GM18526 (cell line): Measurements from ENCODE around the gene MTA1.

ENCODE experiments used
- POLR2A ChIP-seq: IDR thresholded peaks from 3 replicates; pipeline ENCODE4 v1.6.1; 2011; ENCODE audit not compliant: insufficient read length; ENCODE audit errors: extremely low read depth

MTA1 gene

DNA sequence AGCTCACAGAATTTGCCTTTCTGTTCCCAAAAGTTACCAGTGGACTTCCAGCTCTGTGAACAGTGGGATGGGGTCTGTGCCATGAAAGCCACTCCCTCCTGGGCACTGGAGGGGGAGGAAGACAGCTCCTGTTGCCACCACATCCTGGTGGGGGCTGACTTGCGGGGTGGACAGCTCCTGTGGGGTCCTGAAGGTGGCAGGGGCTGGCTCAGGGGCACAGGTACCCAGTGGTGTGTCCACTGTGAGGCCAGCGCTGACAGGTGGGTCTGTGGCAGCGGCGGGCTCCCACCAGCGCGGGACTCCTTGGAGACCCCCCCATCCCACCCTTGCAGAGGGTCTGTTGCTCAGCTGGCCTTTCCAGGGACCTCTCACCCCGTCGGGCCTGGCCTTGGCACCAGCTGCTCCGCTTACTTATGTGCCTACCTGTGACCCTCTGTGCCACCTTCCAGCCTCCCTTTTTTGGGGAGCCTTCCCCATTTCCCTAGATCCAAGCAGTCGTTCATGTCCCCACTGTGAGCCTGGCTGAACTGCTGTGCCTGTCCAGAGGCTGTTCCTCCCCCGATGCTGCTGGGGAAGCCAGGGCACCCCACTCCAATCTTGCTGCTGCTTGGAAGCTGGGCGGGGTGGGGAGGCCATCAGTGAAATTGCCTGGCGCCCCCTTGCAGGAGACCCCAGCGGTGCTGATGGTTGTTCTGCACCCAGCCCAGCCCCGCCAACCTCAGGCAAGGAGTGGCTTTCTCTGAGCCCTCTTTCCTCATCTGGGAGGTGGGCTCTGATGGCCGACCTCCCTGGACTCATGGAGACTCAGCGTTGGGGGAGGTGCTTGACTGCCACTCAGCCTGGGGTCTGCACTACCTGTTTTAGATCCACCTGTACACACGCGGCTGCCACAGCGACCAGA, 73.6 kb downstream of the MTA1 start:
- TF ChIP-seq POLR2A: no peak

DNA sequence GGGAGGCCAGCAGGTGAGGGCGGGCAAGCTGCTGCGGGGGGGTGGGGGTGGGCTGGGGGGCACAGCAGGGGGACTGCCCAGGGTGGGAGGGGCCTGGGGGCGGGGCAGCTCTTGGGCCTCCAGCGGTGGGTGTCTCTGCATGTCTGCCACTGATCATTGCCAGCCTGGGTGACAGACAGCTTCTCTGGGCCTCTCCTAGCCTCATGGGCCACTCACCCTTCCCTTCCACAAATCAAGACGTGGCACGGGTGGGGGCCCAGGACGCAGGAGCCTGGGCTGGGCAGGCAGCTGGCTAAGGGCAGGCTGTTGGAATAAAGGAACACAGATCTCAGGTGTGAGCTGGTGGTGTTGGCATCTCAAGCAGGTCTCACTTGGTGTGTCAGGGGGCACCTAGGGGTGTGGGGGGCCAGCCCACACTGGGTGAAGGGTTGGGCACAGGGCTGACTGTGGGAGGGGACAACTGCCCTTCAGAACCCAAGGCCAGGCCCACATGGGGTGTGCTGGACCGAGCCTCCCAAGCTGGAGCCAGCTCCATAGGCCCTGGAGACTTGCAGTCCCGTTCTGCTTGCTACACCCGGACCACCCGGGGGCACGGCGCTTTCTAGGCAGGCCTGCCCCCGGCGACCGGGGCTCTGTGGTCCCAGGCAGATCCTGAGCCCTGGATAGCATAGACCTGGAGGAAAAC, 74.4 kb downstream of the MTA1 start:
- TF ChIP-seq POLR2A: no peak

DNA sequence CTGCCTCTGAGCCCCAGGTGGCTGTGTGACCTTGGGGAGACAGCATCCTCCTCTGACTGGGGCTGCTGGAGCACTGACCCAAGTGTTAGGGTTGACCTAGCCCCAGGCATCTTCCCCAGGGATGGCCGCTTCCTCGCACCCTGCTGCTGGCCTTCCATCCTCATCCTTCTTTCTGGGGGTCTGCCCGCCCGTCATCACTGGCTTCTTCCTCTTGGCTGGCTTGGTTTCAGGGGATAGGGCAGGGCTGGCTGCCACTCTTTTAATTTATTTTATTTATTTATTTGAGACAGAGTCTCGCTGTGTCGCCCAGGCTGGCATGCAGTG, 74.9 kb downstream of the MTA1 start:
- no peak for TF ChIP-seq POLR2A

GRCh38 chr14:105495101-105495989, 75.7 kb downstream of the MTA1 start:
- TF ChIP-seq POLR2A: no peak

- no peak for TF ChIP-seq POLR2A
Measured at GRCh38 chr14:105495990-105496830, 76.6 kb downstream of the MTA1 start.

GRCh38 chr14:105496831-105497591, 77.4 kb downstream of the MTA1 start:
- no peak for TF ChIP-seq POLR2A

GRCh38 chr14:105497671-105498429, 78.2 kb downstream of the MTA1 start:
- TF ChIP-seq POLR2A: no peak

- no peak for TF ChIP-seq POLR2A
Measured at GRCh38 chr14:105498430-105499255, 79.0 kb downstream of the MTA1 start.

DNA sequence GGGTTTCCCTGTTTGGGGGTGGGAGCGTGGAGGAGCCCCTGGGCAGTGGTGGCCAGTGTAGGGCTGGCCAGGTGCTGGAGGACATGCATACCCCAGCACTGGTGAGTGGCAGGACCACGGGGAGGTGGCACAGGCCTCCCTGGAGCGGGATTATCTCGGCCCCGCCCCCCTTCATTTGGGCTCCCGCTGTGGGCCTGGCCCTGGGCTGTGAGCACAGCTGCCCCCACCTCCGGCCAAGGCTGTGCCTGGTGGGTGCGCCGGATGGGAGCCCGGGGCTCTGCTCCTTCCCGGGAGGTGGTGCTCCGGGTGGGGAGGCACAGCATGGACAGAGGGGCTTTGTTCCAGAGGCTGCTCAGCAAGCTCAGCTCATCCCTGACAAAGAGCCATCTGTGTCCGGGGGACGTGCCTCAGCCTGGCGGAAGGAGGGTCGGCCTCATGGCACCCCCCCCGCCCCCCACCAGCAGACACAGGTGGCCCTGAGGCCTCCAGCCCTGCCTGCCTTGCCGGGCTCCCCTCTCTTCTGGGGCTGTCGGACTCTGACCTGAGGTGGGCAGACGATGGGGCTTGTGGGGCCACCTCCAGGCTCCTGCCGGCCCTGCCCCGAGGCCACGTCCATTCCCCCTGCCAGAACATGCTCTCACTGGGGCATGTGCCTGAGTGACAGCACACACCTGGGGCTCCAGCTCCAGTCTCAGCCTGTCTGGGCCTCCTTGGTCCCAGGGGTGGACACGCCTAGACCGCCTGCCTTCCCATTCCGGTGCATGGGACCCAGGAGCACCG, 79.8 kb downstream of the MTA1 start:
- TF ChIP-seq POLR2A: no peak

DNA sequence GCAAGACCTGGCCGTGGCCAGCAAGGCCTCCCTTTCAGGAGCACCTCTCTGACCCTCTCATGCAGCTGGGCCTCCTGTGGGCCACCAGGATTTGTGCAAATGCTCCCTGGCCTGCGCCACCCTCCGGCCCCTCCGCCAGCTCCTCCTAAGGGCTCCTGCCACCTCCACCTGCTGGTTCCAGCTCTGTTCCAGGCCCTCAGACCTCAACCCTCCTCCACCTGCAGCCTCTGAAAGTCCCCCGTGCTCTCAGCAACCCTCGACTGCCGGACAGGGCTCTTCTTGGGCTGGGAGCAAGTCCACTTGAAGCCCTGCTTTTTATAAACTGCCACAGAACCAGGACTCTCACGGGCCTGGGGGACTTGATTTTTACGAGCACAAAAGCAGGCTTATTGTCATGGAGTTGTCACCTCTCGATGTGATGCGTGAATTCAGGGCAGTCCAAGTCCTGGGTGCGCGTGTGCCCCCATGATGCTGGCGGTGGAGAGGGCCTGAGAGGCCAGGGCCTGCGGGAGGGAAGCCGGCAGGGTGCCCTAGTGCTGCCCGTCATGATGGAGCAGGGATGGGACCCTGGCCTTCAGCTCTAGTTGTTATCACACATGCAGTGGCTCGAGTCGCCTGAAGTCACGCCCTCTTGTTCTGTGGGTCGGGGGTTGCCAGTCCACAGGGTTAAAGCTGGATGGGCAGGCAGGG, 80.6 kb downstream of the MTA1 start:
- TF ChIP-seq POLR2A: no peak

- no peak for TF ChIP-seq POLR2A
Measured at GRCh38 chr14:105500726-105501101, 81.1 kb downstream of the MTA1 start.
